ENCODE data around the gene HS3ST1. TPM values are rescaled to one million over a fixed set of nuclear protein-coding genes. Genes with fewer than 3 reads are reported as not detected.

HS3ST1 gene
- total and polyA plus RNA-seq, 7 donors, result 0.04 to 0.50 (median 0.10) TPM

GRCh38 chr4:11471618-11472017 is 42.9 kb upstream of the HS3ST1 start:
- Histone ChIP-seq H3K36me3 (ENCODE audit: insufficient read depth in 1 of 2, low read depth in 1 of 2) (no peaks in the 10 kb centered on the region), H3K9me3 (no peaks in the 10 kb centered on the region), H3K4me1 (no peaks in the 10 kb centered on the region), H3K27me3 (ENCODE audit: insufficient read depth in 3 of 3, low read length in 2 of 3) (no peaks in the 10 kb centered on the region), H3K4me3 (no peak overlapping the region), H3K27ac (no peak overlapping the region)
- WGBS, 3 donors, result 47 to 63% (median 49%) methylated on average over 4 of the region's 4 CpGs
- DNase-seq (no peak), ATAC-seq (peak in 1 of 4 donors; percentile 31)
- no peak for TF ChIP-seq CTCF (IDR thresholded peaks at IDR 0.05)
- intact Hi-C loops (cut with DNase I), result no loop called here

GRCh38 chr4:11471046-11471441 is 42.4 kb upstream of the HS3ST1 start:
- Histone ChIP-seq H3K36me3 (ENCODE audit: insufficient read depth in 1 of 2, low read depth in 1 of 2) (no peaks in the 10 kb centered on the region), H3K9me3 (no peaks in the 10 kb centered on the region), H3K27me3 (ENCODE audit: insufficient read depth in 3 of 3, low read length in 2 of 3) (no peaks in the 10 kb centered on the region), H3K4me3 (no peak overlapping the region), H3K27ac (no peak overlapping the region), H3K4me1 (no peaks in the 10 kb centered on the region)
- intact Hi-C loops (cut with DNase I), result no loop called here
- WGBS, 3 donors, result 33 to 59% (median 45%) methylated on average over 3 of the region's 3 CpGs
- no peak for ATAC-seq
- no peak for TF ChIP-seq CTCF (IDR thresholded peaks at IDR 0.05)
- DNase-seq, result no peak

- Histone ChIP-seq H3K9me3 (no peaks in the 10 kb centered on the region), H3K4me1 (no peaks in the 10 kb centered on the region), H3K27me3 (ENCODE audit: insufficient read depth in 3 of 3, low read length in 2 of 3) (no peaks in the 10 kb centered on the region), H3K36me3 (ENCODE audit: insufficient read depth in 1 of 2, low read depth in 1 of 2) (no peaks in the 10 kb centered on the region), H3K4me3 (no peak overlapping the region), H3K27ac (no peak overlapping the region)
- TF ChIP-seq CTCF (IDR thresholded peaks at IDR 0.05), result no peak
- DNase-seq (no peak), ATAC-seq (no peak)
- WGBS, 3 donors, result 39 to 52% (median 43%) methylated on average over 4 of the region's 4 CpGs
- intact Hi-C loops (cut with DNase I), result no loop called here
These were observed 41.8 kb upstream of the HS3ST1 start for GRCh38 chr4:11470438-11471045.

- ATAC-seq (no peak), DNase-seq (no peak)
- no peak overlapping the region for H3K27ac ChIP-seq
- no peaks in the 10 kb centered on the region for H3K4me1 ChIP-seq
- no peaks in the 10 kb centered on the region for H3K27me3 ChIP-seq (ENCODE audit: insufficient read depth in 3 of 3, low read length in 2 of 3)
- TF ChIP-seq CTCF (IDR thresholded peaks at IDR 0.05), result no peak
- intact Hi-C loops (cut with DNase I), result no loop called here
- no peaks in the 10 kb centered on the region for H3K9me3 ChIP-seq
- no peaks in the 10 kb centered on the region for H3K36me3 ChIP-seq (ENCODE audit: insufficient read depth in 1 of 2, low read depth in 1 of 2)
- 50 to 54% (median 52%) methylated on average over 8 of the region's 8 CpGs for WGBS, 3 donors
- H3K4me3 ChIP-seq, result no peak overlapping the region
These were observed 41.1 kb upstream of the HS3ST1 start for GRCh38 chr4:11469650-11470437.

Data from psoas muscle (tissue), 8 donors.